ENCODE results near the gene FOXB1.

DNA sequence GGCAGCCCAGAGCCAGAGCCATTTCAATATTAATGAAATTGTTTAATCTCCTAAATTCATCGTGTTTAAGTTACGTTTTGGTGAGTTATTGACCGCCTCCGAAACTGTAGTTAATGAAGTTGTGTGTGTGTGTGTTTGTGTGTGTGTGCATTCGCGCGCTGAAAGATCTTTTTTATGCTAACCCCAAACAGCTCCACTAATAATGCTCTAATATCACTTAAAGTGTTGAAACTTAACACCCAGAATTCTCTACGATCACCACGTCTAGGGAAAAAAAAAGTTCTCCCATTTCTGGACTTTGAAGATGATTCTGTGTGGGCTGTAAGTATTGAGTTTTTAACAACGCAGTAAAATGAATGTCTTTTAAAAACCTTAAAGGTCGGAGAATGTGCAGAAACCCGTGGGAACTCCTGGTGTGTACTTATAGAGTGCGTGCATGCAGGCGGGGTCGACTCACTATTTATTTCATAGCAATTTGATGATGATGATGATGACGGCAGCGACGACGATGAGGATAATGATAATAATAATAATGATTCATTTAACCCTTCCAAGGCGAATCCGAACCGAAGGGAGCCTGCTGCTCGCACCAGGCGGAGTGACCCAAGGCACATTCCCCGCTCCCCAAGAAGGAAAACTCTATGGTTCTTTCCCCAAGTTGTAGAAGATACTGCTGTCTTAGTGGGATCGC lies 1.4 kb upstream of the FOXB1 start:
- TF ChIP-seq, protein P1, sequence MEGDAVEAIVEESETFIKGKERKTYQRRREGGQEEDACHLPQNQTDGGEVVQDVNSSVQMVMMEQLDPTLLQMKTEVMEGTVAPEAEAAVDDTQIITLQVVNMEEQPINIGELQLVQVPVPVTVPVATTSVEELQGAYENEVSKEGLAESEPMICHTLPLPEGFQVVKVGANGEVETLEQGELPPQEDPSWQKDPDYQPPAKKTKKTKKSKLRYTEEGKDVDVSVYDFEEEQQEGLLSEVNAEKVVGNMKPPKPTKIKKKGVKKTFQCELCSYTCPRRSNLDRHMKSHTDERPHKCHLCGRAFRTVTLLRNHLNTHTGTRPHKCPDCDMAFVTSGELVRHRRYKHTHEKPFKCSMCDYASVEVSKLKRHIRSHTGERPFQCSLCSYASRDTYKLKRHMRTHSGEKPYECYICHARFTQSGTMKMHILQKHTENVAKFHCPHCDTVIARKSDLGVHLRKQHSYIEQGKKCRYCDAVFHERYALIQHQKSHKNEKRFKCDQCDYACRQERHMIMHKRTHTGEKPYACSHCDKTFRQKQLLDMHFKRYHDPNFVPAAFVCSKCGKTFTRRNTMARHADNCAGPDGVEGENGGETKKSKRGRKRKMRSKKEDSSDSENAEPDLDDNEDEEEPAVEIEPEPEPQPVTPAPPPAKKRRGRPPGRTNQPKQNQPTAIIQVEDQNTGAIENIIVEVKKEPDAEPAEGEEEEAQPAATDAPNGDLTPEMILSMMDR (IDR thresholded peaks at IDR 0.05): no peak
- no peak for TF ChIP-seq EZH2phosphoT487 (IDR thresholded peaks at IDR 0.05)

All from neural progenitor cell (in vitro differentiated cells).